ENCODE results near the gene CDKN1A. TPM values are rescaled to one million over a fixed set of nuclear protein-coding genes. Genes with fewer than 3 reads are reported as not detected.

Gene CDKN1A
- total and polyA plus RNA-seq, 8 donors, result 4.7 to 240 (median 6.8) TPM

DNA sequence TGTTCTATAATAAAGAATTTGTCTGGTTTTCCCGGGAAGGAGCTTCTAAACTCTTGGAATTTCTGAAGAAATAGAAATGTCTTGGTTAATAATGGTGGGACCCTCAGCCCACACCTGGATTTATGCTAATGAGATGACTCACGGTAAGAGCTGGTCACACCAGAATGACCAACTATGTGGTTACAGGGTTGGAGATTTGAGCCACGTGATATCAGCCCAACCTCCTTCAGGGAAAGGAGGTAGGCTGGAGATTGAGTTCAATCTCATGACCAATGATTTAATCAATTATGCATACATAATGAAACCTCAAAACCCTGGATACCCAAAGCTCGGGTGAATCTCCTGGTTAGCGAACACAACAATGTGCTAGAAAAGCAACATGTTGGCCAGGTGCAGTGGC is 22.1 kb upstream of the CDKN1A start:
- DNase-seq, result no peak
- intact Hi-C loops (cut with DNase I), result no loop called here

DNA sequence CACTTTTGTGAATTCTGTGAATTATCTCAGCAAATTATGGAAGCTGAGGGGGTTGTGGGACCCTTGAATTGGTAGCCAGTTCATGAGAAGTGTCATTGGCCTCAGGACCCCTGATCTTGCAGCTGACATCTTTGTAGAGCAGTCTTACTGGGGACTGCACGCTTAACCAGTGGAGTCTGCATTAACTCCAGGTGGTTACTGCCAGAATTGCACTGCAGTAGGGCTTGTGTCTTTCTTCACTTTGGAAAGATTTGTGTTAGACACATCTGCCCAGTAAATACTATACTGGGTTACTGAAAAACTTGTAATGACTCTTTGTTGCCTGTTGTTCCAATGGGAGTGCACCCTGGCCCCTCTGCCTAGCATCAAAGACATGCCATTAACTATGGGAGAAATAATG is 21.2 kb upstream of the CDKN1A start:
- ATAC-seq (no peak), DNase-seq (no peak)
- no peaks in the 10 kb centered on the region for H3K4me1 ChIP-seq
- no peak overlapping the region for H3K4me3 ChIP-seq
- no peaks in the 10 kb centered on the region for H3K9me3 ChIP-seq
- intact Hi-C loops (cut with DNase I), result no loop called here
- H3K27me3 ChIP-seq, result peaks cover 0 to 27% of the 10 kb centered on the region in 2 donors
- H3K27ac ChIP-seq, result no peak overlapping the region
- TF ChIP-seq, protein P1, sequence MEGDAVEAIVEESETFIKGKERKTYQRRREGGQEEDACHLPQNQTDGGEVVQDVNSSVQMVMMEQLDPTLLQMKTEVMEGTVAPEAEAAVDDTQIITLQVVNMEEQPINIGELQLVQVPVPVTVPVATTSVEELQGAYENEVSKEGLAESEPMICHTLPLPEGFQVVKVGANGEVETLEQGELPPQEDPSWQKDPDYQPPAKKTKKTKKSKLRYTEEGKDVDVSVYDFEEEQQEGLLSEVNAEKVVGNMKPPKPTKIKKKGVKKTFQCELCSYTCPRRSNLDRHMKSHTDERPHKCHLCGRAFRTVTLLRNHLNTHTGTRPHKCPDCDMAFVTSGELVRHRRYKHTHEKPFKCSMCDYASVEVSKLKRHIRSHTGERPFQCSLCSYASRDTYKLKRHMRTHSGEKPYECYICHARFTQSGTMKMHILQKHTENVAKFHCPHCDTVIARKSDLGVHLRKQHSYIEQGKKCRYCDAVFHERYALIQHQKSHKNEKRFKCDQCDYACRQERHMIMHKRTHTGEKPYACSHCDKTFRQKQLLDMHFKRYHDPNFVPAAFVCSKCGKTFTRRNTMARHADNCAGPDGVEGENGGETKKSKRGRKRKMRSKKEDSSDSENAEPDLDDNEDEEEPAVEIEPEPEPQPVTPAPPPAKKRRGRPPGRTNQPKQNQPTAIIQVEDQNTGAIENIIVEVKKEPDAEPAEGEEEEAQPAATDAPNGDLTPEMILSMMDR (IDR thresholded peaks at IDR 0.05), result no peak
- no peaks in the 10 kb centered on the region for H3K36me3 ChIP-seq

More for the DNA sequence above, 22.1 kb upstream of the CDKN1A start:
- no peak overlapping the region for H3K27ac ChIP-seq
- H3K4me1 ChIP-seq, result peaks cover 0 to 4% of the 10 kb centered on the region in 2 donors
- TF ChIP-seq, protein P1 (IDR thresholded peaks at IDR 0.05), result no peak
- no peak overlapping the region for H3K4me3 ChIP-seq
- no peaks in the 10 kb centered on the region for H3K9me3 ChIP-seq
- H3K36me3 ChIP-seq, result no peaks in the 10 kb centered on the region
- H3K27me3 ChIP-seq, result peaks cover 0 to 26% of the 10 kb centered on the region in 2 donors
- no peak for ATAC-seq

DNA sequence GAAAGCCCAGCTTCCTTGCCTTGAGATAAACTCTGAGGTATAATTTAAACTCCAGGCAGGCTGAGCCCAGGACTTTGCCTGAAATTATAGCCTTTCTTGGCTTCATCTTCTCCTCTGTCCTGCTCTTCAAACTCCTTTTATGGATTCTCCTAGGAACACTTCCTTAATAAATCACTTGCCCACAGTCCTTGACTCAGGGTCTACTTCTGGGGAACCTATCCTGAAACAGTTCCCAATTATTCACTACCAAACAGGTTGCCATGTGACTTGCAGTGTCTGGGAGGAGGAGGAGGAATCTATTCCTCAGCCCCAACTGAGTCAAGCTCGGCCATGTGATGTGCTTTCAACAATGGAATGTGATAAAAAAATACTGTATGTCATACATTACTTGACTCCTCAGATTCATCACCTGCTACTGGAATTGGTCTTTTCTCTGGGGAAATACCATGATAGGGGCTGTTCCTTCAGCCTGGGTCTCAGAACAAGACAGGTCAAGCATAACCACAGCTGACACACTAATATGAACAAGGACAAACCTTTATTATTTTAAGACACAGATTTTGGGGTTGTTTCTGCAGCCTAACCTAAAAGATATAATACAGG is 20.5 kb upstream of the CDKN1A start:
- H3K27ac ChIP-seq, result no peak overlapping the region
- H3K4me3 ChIP-seq, result no peak overlapping the region
- DNase-seq, result no peak
- H3K9me3 ChIP-seq, result no peaks in the 10 kb centered on the region
- no peaks in the 10 kb centered on the region for H3K4me1 ChIP-seq
- intact Hi-C loops (cut with DNase I), result no loop called here
- ATAC-seq, result no peak
- TF ChIP-seq, protein P1 (IDR thresholded peaks at IDR 0.05), result no peak
- H3K27me3 ChIP-seq, result peaks cover 0 to 27% of the 10 kb centered on the region in 2 donors
- H3K36me3 ChIP-seq, result no peaks in the 10 kb centered on the region

DNA sequence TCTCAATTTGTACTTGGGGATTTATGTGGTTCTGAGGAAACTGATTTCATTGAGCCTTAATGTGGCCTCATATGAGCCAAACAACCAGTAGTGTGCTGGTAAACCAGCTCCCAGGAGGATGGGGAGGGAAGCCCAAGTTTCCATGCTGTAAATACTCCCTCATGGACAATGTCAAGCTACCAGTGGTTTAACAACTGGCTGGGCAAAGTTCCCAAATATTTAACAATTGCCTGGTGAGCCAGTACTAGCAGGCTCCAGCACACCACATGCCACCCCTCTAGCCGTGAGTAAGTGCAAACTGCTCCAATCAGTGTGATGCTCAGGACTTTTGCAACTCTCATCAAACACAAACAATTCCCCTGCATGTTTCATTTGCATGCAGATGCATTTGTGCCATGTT is 19.2 kb upstream of the CDKN1A start:
- peak; percentile 7 for ATAC-seq
- Histone ChIP-seq H3K27ac (no peak overlapping the region), H3K36me3 (no peaks in the 10 kb centered on the region), H3K9me3 (no peaks in the 10 kb centered on the region), H3K27me3 (peaks cover 0 to 27% of the 10 kb centered on the region in 2 donors), H3K4me1 (no peaks in the 10 kb centered on the region), H3K4me3 (no peak overlapping the region)
- TF ChIP-seq, protein P1 (IDR thresholded peaks at IDR 0.05), result no peak
- intact Hi-C loops (cut with DNase I), result no loop called here
- no peak for DNase-seq

DNA sequence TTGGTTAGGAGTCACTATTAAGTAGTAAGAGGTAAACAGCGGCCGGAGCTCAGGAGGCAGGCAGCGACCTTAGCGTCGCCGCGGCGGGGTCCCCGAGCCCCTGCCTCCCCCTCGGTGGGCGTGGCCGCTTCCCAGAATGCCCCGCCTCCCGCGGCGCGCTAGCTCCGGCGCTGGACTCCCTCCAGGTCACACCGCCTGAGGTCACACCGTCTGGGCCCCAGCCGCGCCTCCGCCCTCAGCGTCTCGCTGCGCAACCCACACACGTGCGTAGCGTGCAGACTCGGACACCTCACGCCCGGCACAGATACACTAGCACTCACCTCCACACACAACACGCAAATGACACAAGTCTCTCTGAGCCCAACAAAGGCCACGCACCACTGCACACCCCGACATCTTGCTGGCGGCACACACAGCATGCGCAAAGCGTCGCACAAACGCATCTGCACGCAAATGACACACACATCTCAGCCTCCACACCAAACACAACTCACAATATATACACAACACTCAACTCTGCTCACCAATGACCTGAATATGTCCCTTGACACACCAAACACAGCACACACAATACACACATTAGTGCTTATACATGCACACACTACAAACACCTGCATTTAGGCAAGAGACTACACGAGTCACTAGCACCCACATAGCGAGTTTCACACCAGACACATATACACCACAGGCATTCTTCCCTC is 17.6 kb upstream of the CDKN1A start:
- H3K27ac ChIP-seq, result no peak overlapping the region
- intact Hi-C loops (cut with DNase I), result no loop called here
- TF ChIP-seq, protein P1 (IDR thresholded peaks at IDR 0.05), result no peak
- no peaks in the 10 kb centered on the region for H3K36me3 ChIP-seq
- no peaks in the 10 kb centered on the region for H3K4me1 ChIP-seq
- H3K4me3 ChIP-seq, result peak overlapping the region; percentile 5 to 14
- ATAC-seq (peak; percentile 89), DNase-seq (peak in 3 of 4 donors; percentile 58 to 87 (median 81))
- H3K27me3 ChIP-seq, result peaks cover 0 to 27% of the 10 kb centered on the region in 2 donors
- no peaks in the 10 kb centered on the region for H3K9me3 ChIP-seq
